ENCODE results near the gene HHIPL1.

DNA sequence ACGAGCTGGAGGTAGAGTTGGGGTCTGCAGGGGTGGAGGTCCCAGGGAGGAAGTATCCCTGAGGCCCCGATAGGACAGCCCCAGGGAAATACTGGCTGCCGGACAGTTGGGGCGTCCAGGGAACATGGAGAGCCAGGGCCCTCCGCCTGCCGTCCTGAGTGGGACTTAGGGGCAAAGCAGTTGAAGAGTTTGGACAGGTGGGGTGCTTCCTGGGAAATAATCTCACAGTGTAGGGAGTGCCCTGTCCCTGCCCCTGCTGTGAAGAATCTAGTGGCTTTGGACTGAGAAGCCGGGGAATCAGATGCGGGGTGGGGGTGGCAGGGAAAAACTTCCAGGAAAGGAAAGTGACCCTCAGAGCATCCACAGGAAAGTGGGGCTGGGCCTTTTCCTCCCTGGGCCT is 9.8 kb upstream of the HHIPL1 start:
- no peak for TF ChIP-seq GATA2 (IDR thresholded peaks at IDR 0.05; ENCODE audit: low read depth, low read length)
- TF ChIP-seq GATA3 (IDR thresholded peaks at IDR 0.05; ENCODE audit: low read depth, low read length) = no peak
